HG03521 (cell line): Measurements from ENCODE around the gene ZSCAN21.

Experiments used
- ATAC-seq: cut with Tn5 transposase; IDR thresholded peaks from one replicate; pipeline ENCODE4 v1.9.1; 2021; ENCODE audit warnings: mild to moderate bottlenecking, moderate library complexity; ENCODE audit not compliant: unreplicated experiment

The ZSCAN21 gene

DNA sequence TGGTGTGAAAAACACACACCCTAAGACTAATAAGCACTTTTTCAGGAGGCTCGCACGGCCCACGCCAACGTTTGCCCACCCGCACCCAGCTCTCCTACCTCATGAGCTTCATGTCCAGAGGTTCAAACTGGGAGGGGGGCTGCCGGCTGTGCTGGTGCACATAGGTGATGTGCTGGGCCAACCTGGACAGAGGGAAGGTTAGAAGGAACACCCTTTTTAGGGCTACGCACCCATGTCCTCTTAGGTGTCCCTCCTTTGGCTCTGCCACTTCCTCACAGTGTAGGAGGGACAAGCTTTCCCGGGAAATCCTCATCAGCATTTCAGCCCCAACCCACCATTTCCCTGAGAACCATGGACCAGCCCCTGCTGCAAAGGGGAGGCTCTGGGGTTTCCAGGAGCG is 45.7 kb downstream of the ZSCAN21 start:
- ATAC-seq: no peak

DNA sequence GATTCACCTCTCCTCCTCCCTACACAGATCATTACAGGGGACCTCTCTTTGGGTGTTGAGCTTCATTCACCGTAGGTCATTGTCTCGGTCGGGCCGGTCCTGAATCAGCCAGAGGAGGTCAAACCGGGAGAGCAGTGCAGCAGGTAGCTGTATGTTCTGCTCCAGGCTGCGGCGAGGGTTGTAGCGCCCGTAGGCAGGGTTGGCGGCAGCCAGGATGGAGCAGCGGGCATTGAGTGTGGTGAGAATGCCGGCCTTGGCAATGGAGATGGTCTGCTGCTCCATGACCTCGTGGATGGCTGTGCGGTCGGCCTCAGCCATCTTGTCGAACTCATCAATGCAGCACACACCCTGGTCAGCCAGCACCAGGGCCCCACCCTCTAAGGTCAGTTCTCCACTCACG is 46.1 kb downstream of the ZSCAN21 start:
- no peak for ATAC-seq

DNA sequence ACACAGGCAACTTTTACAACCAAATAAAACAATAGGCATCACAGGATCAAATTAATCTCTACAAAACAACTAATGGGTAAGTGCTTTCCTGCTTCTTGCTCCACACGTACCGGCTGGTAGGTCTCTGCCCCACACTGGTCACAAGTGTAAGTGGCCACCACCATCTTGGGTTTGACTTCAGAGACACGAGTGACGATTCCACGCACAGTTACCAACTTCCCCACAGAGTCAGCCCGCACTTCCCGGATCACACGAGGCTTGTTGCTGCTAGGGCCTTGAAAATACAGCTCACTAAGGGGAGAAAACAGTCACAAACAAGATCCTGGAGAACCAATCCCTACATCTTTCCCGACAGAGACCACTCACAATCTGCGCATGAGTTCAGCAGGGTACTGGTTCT is 49.3 kb downstream of the ZSCAN21 start:
- ATAC-seq: no peak

- ATAC-seq: no peak
These were observed 49.9 kb downstream of the ZSCAN21 start for GRCh38 chr7:100099452-100099851.

DNA sequence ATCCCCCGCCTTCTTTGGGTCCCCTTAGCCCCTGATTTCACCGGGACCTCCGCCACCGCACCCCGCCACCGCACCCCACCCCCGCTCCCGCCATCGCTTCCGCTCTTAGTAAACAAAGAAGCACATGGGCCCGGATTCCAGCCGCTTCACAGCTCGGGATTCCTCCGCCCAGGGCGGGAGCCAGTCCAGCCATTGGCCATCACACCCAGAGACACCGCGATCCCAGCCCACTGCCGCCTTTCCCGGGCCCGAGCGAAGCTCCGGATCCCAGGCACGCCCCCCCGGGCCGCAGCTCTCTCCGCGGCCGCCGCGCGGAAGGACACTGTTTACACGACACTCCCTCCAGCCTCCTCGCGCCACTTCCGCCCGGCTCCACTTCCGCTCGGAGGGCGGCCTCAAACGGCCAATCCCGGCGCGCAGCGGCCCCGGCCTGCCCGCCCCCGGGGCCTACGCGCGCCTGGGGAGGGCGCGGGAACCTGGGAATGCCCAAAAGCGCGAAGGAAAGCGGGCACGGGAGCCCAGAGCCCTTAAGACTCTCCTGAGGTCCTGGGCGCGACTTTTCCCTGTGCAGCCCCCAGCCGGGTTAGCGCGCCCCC is 50.9 kb downstream of the ZSCAN21 start:
- ATAC-seq: peak; percentile 58

DNA sequence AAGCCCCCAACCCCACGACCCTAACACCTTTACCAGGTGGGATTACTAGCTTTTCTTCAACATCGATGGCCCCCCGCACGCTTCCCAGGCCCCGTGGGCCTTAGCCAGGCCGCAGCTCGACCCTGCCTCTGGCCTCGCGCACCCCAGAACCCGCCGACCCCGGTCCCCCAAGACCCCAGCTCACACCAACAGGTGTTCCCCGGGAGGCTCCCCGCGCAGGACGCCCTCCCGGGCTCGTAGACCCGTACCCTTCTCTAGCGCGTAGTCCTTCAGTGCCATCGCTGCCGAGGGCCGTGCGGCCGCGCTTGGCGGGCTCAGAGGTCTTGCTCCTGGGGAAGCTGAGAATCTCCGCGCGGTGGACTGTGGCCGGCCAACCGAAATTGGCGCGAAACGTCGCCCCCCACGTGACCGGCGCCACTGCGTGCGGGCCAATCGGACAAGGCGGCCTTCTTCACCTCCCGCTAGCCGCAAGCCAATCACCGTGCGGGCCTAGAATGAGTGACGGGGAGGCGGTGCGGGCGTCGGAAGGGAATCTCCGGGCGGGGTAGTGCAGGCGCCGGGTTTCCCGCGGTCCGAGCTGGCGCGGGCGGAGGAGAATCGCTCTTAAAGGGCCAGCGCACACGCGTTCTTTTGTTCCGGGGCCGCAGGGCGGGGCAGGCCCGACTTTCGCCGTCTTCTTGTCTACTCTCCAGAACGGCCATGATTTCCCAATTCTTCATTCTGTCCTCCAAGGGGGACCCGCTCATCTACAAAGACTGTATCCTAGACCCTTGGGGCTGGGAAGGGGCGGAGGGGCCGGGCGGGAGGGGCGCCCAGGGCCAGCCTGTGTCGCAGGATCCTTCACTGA is 51.7 kb downstream of the ZSCAN21 start, which contains the start of the genes AP4M1 and MCM7:
Gene AP4M1 (plus strand): TSS at position 628 of the 847 bp plus-strand sequence. CDS start 72 bp downstream, at position 700.
Gene MCM7 (minus strand): TSS at position 382 of the 847 bp plus-strand sequence. CDS start 103 bp downstream, at position 279.
- peak; percentile 84 for ATAC-seq

GRCh38 chr7:100102950-100103840 is 53.6 kb downstream of the ZSCAN21 start:
- no peak for ATAC-seq

GRCh38 chr7:100105534-100105933 is 56.0 kb downstream of the ZSCAN21 start:
- no peak for ATAC-seq

GRCh38 chr7:100106633-100107032 is 57.1 kb downstream of the ZSCAN21 start:
- ATAC-seq: no peak

- ATAC-seq: no peak
These were observed 57.7 kb downstream of the ZSCAN21 start for GRCh38 chr7:100107125-100107737.

- ATAC-seq: no peak
These were observed 58.3 kb downstream of the ZSCAN21 start for GRCh38 chr7:100107890-100108289.

- ATAC-seq: no peak
These were observed 60.1 kb downstream of the ZSCAN21 start for GRCh38 chr7:100109521-100110163.

GRCh38 chr7:100111156-100111555 is 61.6 kb downstream of the ZSCAN21 start:
- no peak for ATAC-seq

- no peak for ATAC-seq
These were observed 62.3 kb downstream of the ZSCAN21 start for GRCh38 chr7:100111914-100112313.
